D721Med (cell line): ENCODE measurements around the gene STAMBPL1.

Experiments
- DNase-seq: peaks from one replicate; pipeline ENCODE4 v3.0.0; 2011; ENCODE audit warnings: low spot score; ENCODE audit not compliant: insufficient read length
- FAIRE-seq: peaks from 2 replicates; lab custom pipeline; 2011; peaks lifted over from hg19 to GRCh38; lab: Jason Lieb, UNC
- CTCF ChIP-seq: IDR thresholded peaks from 2 replicates; pipeline ENCODE4 v1.5.1; 2012; ENCODE audit warnings: mild to moderate bottlenecking, control low read depth; ENCODE audit not compliant: insufficient read depth; ENCODE audit errors: missing control alignments

The STAMBPL1 gene

DNA sequence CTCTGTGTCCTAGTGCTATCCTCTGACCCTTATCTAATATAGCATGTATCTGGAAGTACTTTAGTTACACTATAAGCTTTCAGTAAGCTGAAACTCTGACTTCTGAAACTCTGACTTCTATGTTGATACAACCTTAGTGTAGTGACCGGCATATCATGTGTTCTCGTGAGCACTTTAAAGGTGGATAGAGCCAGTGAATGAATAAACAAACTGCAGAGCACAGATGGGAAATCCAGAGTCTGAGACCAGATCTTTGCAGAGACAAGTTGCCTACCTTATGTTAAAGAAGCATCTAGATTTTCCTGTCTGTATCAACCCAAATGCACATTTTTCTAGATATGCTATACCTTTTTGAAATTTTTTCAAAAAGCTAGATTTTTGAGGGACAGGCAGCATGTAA, 69.0 kb downstream of the STAMBPL1 start:
- FAIRE-seq (no peak), DNase-seq (no peak)
- TF ChIP-seq CTCF, result no peak

DNA sequence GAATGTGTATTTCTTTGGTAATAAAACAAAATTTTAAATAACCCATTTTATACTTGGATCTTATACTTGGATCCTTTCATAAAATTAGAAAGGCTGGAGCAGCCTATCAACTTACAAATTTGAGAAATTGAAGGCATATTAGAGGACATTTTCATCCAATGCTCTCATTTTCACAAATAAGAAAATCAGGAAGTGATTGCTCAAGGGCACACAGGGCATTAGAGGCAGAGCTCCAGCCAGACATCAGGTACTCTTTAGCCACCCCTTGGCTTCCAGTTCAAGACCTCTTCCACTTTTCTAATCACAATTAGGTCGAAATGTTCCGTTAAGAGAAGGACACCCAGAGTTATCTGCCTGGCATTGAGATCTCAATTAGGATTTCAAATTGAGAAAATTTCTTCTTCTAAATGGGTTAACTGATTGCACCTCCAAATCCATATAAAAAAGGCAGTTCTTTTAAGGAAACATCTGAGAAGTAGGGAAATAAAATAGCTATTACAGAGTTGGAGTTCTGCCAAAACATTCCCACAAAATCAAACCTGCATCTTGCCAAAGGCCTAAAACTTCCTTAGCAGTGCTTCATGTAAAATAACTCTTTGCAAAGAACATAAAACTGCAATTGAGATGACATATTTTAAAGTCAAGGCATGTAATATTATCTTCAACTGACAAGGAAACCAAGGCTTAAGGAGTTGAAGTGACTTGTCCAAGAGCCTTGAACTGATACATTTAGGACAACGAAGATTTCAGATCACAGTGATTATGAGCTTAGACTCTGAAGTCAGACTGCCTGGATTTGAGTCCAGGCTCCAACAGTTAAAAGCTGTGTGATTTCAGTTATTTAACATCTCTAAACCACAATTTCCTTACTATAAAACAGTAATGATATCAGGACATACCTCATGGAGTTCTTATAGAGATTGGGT, 70.1 kb downstream of the STAMBPL1 start:
- DNase-seq (no peak), FAIRE-seq (no peak)
- no peak for TF ChIP-seq CTCF

GRCh38 chr10:88952647-88953111, 72.6 kb downstream of the STAMBPL1 start, which contains the start of gene ACTA2:
Gene ACTA2 (minus strand): TSS chr10:88952773. CDS start chr10:88948930, 3,843 bp downstream.
- FAIRE-seq (no peak), DNase-seq (no peak)
- no peak for TF ChIP-seq CTCF

DNA sequence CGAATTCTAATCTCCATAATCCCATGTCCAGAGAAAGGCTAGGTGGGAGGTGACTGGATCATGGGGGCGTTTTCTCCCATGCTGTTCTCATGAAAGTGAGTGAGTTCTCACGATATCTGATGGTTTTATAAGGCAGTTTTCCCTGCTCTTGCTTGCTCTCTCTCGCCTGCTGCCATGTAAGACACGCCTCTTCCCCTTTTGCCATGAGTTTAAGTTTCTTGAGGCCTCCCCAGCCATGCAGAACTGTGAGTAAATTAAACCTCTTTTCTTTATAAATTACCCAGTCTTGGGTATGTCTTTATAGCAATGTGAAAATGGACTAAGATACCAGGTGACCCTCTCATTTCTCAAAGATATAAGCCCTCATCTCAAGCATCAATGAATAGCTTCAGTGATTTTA, 73.6 kb downstream of the STAMBPL1 start:
- DNase-seq, result no peak
- no peak for FAIRE-seq

DNA sequence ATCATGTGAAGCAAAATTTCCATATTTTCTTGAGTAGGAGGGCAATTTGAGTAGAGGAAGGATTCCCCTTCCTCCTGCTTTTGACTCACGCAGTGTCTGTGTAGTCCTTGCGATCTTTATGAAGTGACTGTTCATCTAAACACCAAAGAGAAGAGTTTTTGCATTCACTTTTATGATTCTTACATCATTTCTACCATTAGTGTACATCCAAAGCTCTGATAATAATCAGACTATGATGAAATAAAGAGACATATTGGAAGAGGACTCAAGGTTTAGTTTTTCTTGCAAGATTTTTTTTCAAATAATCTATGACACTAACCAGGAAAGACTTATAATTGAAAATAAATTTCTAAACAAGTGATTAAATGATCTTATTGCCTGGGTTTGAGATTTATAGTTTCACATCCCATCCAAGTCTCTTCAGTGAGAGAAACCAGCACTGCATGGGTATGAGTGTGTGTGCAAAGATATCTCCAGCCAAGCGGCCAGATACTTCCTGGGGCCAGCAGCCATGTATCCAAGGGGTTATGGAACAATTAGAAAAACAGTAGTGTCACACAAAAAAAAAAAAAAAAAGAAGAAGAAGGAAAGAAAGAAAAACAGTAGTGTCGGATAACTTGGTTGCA, 74.5 kb downstream of the STAMBPL1 start:
- no peak for TF ChIP-seq CTCF
- DNase-seq, result no peak
- no peak for FAIRE-seq

More for the DNA sequence above, 73.6 kb downstream of the STAMBPL1 start:
- no peak for TF ChIP-seq CTCF

DNA sequence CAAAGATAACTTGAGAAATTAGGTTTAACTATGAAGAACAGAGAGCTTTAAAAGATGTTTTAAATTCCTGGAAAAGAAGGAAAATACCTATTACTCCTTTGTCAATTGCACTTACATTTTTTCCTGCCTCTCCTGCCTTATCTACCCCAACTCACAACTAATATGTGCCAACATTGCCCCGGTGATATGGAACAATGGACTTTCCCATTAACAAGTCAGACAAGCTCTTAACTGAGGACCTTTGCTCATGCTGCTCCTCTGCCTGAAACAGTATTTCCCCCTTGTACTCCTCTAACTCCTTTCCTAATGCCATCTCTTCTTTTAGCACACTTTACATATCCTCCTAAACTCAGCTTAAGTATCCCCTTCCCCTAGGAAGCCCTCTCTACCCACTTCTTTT, 77.3 kb downstream of the STAMBPL1 start:
- FAIRE-seq (no peak), DNase-seq (no peak)
- no peak for TF ChIP-seq CTCF
